Measurements from ENCODE around the gene PRAME.
"Not testable (repeated sequence)": the region's sequence is repeated elsewhere in the genome, so short reads cannot be mapped to it uniquely, and the experiment has no call there.

PRAME gene

GRCh38 chr22:22588485-22589164 is 29.6 kb upstream of the PRAME start:
- H3K27ac ChIP-seq: no peak overlapping the region
- TF ChIP-seq CTCF (conservative IDR thresholded peaks at IDR 0.05) (no peak), ZFX (IDR thresholded peaks at IDR 0.05) (no peak)

GRCh38 chr22:22587577-22588188 is 28.6 kb upstream of the PRAME start:
- H3K27ac ChIP-seq: no peak overlapping the region
- TF ChIP-seq CTCF (conservative IDR thresholded peaks at IDR 0.05) (no peak), ZFX (IDR thresholded peaks at IDR 0.05) (no peak)

- H3K27ac ChIP-seq: no peak overlapping the region
- TF ChIP-seq CTCF (conservative IDR thresholded peaks at IDR 0.05) (no peak), ZFX (IDR thresholded peaks at IDR 0.05) (no peak)
These were observed 25.7 kb upstream of the PRAME start for GRCh38 chr22:22584722-22585121.

- no peak overlapping the region for H3K27ac ChIP-seq
- TF ChIP-seq CTCF (conservative IDR thresholded peaks at IDR 0.05) (no peak), ZFX (IDR thresholded peaks at IDR 0.05) (no peak)
These were observed 24.0 kb upstream of the PRAME start for GRCh38 chr22:22583030-22583429.

GRCh38 chr22:22581524-22581923 is 22.5 kb upstream of the PRAME start:
- H3K27ac ChIP-seq: not testable (repeated sequence)

GRCh38 chr22:22579869-22580604 is 21.0 kb upstream of the PRAME start:
- H3K27ac ChIP-seq: no peak overlapping the region
- TF ChIP-seq CTCF (conservative IDR thresholded peaks at IDR 0.05) (no peak), ZFX (IDR thresholded peaks at IDR 0.05) (no peak)

GRCh38 chr22:22578702-22579424 is 19.8 kb upstream of the PRAME start:
- no peak for TF ChIP-seq ZFX (IDR thresholded peaks at IDR 0.05)
- TF ChIP-seq CTCF (conservative IDR thresholded peaks at IDR 0.05): no peak
- H3K27ac ChIP-seq: no peak overlapping the region
